Fibroblast of lung (primary cell): ENCODE measurements around the gene MYL4. TPM values are rescaled to one million over a fixed set of nuclear protein-coding genes. Genes with fewer than 3 reads are reported as not detected.

Experiments
- DNase-seq, 2 donors: peaks; one replicate each; pipeline versions ENCODE4 v3.0.0 to v3.0.0-alpha.2; 2010; ENCODE audit warnings: low read depth in 2 of 2
- H2AFZ ChIP-seq: 2 replicates; pipeline ENCODE4 v1.5.1; 2012; ENCODE audit warnings: low read length, control low read depth, inconsistent platforms
- H3K27ac ChIP-seq: 2 replicates; pipeline ENCODE4 v1.5.1; 2011; ENCODE audit warnings: low read length, control low read depth; ENCODE audit not compliant: insufficient read depth
- H3K27me3 ChIP-seq: 2 replicates; pipeline ENCODE4 v1.5.1; 2011; ENCODE audit warnings: mild to moderate bottlenecking, low read length; ENCODE audit not compliant: control insufficient read depth, insufficient read depth
- H3K36me3 ChIP-seq: 2 replicates; pipeline ENCODE4 v1.5.1; 2011; ENCODE audit warnings: low read length; ENCODE audit not compliant: control insufficient read depth, insufficient read depth
- H3K4me1 ChIP-seq: 2 replicates; pipeline ENCODE4 v1.5.1; 2011; ENCODE audit warnings: low read length; ENCODE audit not compliant: control insufficient read depth, insufficient read depth; ENCODE audit errors: extremely low read depth
- H3K4me2 ChIP-seq: 2 replicates; pipeline ENCODE4 v1.5.1; 2011; ENCODE audit warnings: low read length, control low read depth; ENCODE audit not compliant: insufficient read depth; ENCODE audit errors: extremely low read depth
- H3K4me3 ChIP-seq, 4 experiments: fragments of 200-600 bp in 1 of 4; sonication (generic) in 1 of 4; replicated peaks in 1 of 4; 2 replicates each; pipeline ENCODE4 v1.5.1; 2011 to 2016; ENCODE audit warnings: low read length in 4 of 4, low read depth in 3 of 4, mild to moderate bottlenecking in 3 of 4, control low read depth in 2 of 4, inconsistent platforms in 1 of 4, mixed read lengths in 1 of 4; ENCODE audit not compliant: insufficient read depth in 1 of 4; ENCODE audit errors: control extremely low read depth in 1 of 4
- H3K79me2 ChIP-seq: 2 replicates; pipeline ENCODE4 v1.5.1; 2012; ENCODE audit warnings: mild to moderate bottlenecking, low read length, inconsistent platforms; ENCODE audit not compliant: control insufficient read depth, insufficient read depth
- H3K9ac ChIP-seq: 2 replicates; pipeline ENCODE4 v1.5.1; 2011; ENCODE audit warnings: mild to moderate bottlenecking, low read length, control low read depth; ENCODE audit not compliant: insufficient read depth
- H3K9me3 ChIP-seq: 2 replicates; pipeline ENCODE4 v1.5.1; 2012; ENCODE audit warnings: low read depth, low read length; ENCODE audit not compliant: control insufficient read depth, insufficient read depth
- H4K20me1 ChIP-seq: 2 replicates; pipeline ENCODE4 v1.5.1; 2011; ENCODE audit warnings: low read length; ENCODE audit not compliant: control insufficient read depth, insufficient read depth; ENCODE audit errors: extremely low read depth
- EZH2 ChIP-seq: IDR thresholded peaks from 2 replicates; pipeline ENCODE4 v1.5.1; 2012; ENCODE audit warnings: low read length, control low read depth, mild to moderate bottlenecking; ENCODE audit errors: missing control alignments
- polyA plus RNA-seq, 2 donors: library from polyadenylated mRNA; depleted of rRNA in 1 of 2; stranded (reverse) in 1 of 2; unstranded in 1 of 2; fragments of >200 nt; gene quantifications; 2 replicates each; pipeline ENCODE4 v1.2.1, GENCODE V29; 2011 to 2012; ENCODE audit warnings: missing spikeins in 1 of 2
- total RNA-seq: library from RNA; depleted of rRNA; stranded (reverse); fragments of >200 nt; gene quantifications from 2 replicates; pipeline ENCODE4 v1.2.1, GENCODE V29; 2014
- TF ChIP-seq, protein P1 (sequence below), 2 donors: IDR thresholded peaks in 1 of 2; conservative IDR thresholded peaks in 1 of 2; 1 replicate in 1 of 2; 2 replicates in 1 of 2; pipeline ENCODE4 v1.5.1; 2011 to 2012; ENCODE audit warnings: low read length in 2 of 2, control low read depth in 1 of 2, inconsistent platforms in 1 of 2, low read depth in 1 of 2, mild to moderate bottlenecking in 1 of 2

MYL4 gene
- total and polyA plus RNA-seq, 2 donors (not counting 1 experiment from before 2014, with no cell fraction given) = 1.3 TPM; not detected in 1

GRCh38 chr17:47252209-47252608 is 43.1 kb downstream of the MYL4 start:
- H3K9me3 ChIP-seq = no peaks in the 10 kb centered on the region
- TF ChIP-seq, protein P1, sequence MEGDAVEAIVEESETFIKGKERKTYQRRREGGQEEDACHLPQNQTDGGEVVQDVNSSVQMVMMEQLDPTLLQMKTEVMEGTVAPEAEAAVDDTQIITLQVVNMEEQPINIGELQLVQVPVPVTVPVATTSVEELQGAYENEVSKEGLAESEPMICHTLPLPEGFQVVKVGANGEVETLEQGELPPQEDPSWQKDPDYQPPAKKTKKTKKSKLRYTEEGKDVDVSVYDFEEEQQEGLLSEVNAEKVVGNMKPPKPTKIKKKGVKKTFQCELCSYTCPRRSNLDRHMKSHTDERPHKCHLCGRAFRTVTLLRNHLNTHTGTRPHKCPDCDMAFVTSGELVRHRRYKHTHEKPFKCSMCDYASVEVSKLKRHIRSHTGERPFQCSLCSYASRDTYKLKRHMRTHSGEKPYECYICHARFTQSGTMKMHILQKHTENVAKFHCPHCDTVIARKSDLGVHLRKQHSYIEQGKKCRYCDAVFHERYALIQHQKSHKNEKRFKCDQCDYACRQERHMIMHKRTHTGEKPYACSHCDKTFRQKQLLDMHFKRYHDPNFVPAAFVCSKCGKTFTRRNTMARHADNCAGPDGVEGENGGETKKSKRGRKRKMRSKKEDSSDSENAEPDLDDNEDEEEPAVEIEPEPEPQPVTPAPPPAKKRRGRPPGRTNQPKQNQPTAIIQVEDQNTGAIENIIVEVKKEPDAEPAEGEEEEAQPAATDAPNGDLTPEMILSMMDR (conservative IDR thresholded peaks at IDR 0.05 in 1 of 2, IDR thresholded peaks at IDR 0.05 in 1 of 2; ENCODE audit: low read depth in 1 of 2, low read length in 2 of 2) = no peak
- no peak for TF ChIP-seq EZH2
- no peak for DNase-seq
- no peaks in the 10 kb centered on the region for H3K27me3 ChIP-seq
- no peak overlapping the region for H3K9ac ChIP-seq
- H3K4me1 ChIP-seq = peaks cover 3% of the 10 kb centered on the region
- no peak overlapping the region for H3K4me3 ChIP-seq
- H3K79me2 ChIP-seq = no peaks in the 10 kb centered on the region
- H2AFZ ChIP-seq = no peak overlapping the region
- no peak overlapping the region for H3K4me2 ChIP-seq
- H3K27ac ChIP-seq = no peak overlapping the region
- H4K20me1 ChIP-seq = no peaks in the 10 kb centered on the region
- no peaks in the 10 kb centered on the region for H3K36me3 ChIP-seq

GRCh38 chr17:47252766-47253512 is 43.8 kb downstream of the MYL4 start:
- H3K27ac ChIP-seq = no peak overlapping the region
- no peaks in the 10 kb centered on the region for H3K9me3 ChIP-seq
- peak overlapping the region; percentile 73 for H3K4me2 ChIP-seq
- TF ChIP-seq, protein P1 (conservative IDR thresholded peaks at IDR 0.05 in 1 of 2, IDR thresholded peaks at IDR 0.05 in 1 of 2; ENCODE audit: low read depth in 1 of 2, low read length in 2 of 2) = no peak
- TF ChIP-seq EZH2 = no peak
- no peaks in the 10 kb centered on the region for H3K79me2 ChIP-seq
- no peaks in the 10 kb centered on the region for H4K20me1 ChIP-seq
- no peaks in the 10 kb centered on the region for H3K36me3 ChIP-seq
- H2AFZ ChIP-seq = no peak overlapping the region
- no peaks in the 10 kb centered on the region for H3K27me3 ChIP-seq
- peak overlapping the region; percentile 82 for H3K9ac ChIP-seq
- H3K4me3 ChIP-seq = peak overlapping the region in 2 of 4 experiments; percentile 23 to 76
- peaks cover 3% of the 10 kb centered on the region for H3K4me1 ChIP-seq
- no peak for DNase-seq

GRCh38 chr17:47253541-47254402 is 44.6 kb downstream of the MYL4 start, which contains the start of gene ITGB3:
Gene ITGB3, plus strand, starts transcription at chr17:47253827. Its CDS starts 35 bp downstream, at chr17:47253862.
- TF ChIP-seq, protein P1 (conservative IDR thresholded peaks at IDR 0.05 in 1 of 2, IDR thresholded peaks at IDR 0.05 in 1 of 2; ENCODE audit: low read depth in 1 of 2, low read length in 2 of 2) = peak; percentile 16 to 21
- TF ChIP-seq EZH2 = no peak
- DNase-seq = peak; percentile 73 to 79
- Histone ChIP-seq H3K36me3 (no peaks in the 10 kb centered on the region), H3K4me1 (peaks cover 3% of the 10 kb centered on the region), H3K4me3 (peak within 1 kb of the TSS; percentile 53 to 76 (median 65)), H3K9ac (peak within 1 kb of the TSS; percentile 82), H3K27me3 (no peaks in the 10 kb centered on the region), H3K9me3 (no peaks in the 10 kb centered on the region), H3K27ac (peak within 1 kb of the TSS; percentile 60), H4K20me1 (no peaks in the 10 kb centered on the region), H3K4me2 (peak within 1 kb of the TSS; percentile 79), H3K79me2 (no peaks in the 10 kb centered on the region), H2AFZ (peak within 1 kb of the TSS; percentile 49)
